ENCODE results near the gene FBH1. TPM values are rescaled to one million over a fixed set of nuclear protein-coding genes. Genes with fewer than 3 reads are reported as not detected.

Gene FBH1
- total and polyA plus RNA-seq, 9 of the 15 experiments (the other 6 are each of a cell fraction or from before 2014, with no cell fraction given) = 13.4 to 108 (median 77.8) TPM

- TF ChIP-seq, protein P1, sequence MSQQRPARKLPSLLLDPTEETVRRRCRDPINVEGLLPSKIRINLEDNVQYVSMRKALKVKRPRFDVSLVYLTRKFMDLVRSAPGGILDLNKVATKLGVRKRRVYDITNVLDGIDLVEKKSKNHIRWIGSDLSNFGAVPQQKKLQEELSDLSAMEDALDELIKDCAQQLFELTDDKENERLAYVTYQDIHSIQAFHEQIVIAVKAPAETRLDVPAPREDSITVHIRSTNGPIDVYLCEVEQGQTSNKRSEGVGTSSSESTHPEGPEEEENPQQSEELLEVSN (IDR thresholded peaks at IDR 0.05; ENCODE audit: borderline replicate concordance in 1 of 2, extremely low read depth in 1 of 2, insufficient read depth in 1 of 2, insufficient read length in 1 of 2, low read depth in 1 of 2, low read length in 1 of 2, poor library complexity in 1 of 2, severe bottlenecking in 1 of 2) = peak; percentile 49 to 89
- TF ChIP-seq ILK (tag; IDR thresholded peaks at IDR 0.05; ENCODE audit: borderline replicate concordance, low read depth) (no peak), PCBP1 (IDR thresholded peaks at IDR 0.05; ENCODE audit: low read depth, low read length, poor library complexity, severe bottlenecking) (no peak), ZBTB7A (IDR thresholded peaks at IDR 0.05; ENCODE audit: borderline replicate concordance, control insufficient read depth, low read depth, low read length) (peak; percentile 8; the same call in 1 of the 2 replicates), ZC3H11A (IDR thresholded peaks at IDR 0.05; ENCODE audit: low read depth, low read length) (no peak), GATAD2B (IDR thresholded peaks at IDR 0.05; ENCODE audit: borderline replicate concordance) (peak; percentile 84), PHF8 (IDR thresholded peaks at IDR 0.05; ENCODE audit: borderline replicate concordance, low read length) (peak; percentile 64; the same call in 1 of the 2 replicates), ZFPM2 (CRISPR knock-in tag; IDR thresholded peaks at IDR 0.05) (no peak), TAF7 (tag; IDR thresholded peaks at IDR 0.05) (0 out of 2 replicates have a peak, but pooled peaks have one; percentile 27), ZNF140 (CRISPR knock-in tag; IDR thresholded peaks at IDR 0.05) (no peak)
- TF ChIP-seq, protein P2, sequence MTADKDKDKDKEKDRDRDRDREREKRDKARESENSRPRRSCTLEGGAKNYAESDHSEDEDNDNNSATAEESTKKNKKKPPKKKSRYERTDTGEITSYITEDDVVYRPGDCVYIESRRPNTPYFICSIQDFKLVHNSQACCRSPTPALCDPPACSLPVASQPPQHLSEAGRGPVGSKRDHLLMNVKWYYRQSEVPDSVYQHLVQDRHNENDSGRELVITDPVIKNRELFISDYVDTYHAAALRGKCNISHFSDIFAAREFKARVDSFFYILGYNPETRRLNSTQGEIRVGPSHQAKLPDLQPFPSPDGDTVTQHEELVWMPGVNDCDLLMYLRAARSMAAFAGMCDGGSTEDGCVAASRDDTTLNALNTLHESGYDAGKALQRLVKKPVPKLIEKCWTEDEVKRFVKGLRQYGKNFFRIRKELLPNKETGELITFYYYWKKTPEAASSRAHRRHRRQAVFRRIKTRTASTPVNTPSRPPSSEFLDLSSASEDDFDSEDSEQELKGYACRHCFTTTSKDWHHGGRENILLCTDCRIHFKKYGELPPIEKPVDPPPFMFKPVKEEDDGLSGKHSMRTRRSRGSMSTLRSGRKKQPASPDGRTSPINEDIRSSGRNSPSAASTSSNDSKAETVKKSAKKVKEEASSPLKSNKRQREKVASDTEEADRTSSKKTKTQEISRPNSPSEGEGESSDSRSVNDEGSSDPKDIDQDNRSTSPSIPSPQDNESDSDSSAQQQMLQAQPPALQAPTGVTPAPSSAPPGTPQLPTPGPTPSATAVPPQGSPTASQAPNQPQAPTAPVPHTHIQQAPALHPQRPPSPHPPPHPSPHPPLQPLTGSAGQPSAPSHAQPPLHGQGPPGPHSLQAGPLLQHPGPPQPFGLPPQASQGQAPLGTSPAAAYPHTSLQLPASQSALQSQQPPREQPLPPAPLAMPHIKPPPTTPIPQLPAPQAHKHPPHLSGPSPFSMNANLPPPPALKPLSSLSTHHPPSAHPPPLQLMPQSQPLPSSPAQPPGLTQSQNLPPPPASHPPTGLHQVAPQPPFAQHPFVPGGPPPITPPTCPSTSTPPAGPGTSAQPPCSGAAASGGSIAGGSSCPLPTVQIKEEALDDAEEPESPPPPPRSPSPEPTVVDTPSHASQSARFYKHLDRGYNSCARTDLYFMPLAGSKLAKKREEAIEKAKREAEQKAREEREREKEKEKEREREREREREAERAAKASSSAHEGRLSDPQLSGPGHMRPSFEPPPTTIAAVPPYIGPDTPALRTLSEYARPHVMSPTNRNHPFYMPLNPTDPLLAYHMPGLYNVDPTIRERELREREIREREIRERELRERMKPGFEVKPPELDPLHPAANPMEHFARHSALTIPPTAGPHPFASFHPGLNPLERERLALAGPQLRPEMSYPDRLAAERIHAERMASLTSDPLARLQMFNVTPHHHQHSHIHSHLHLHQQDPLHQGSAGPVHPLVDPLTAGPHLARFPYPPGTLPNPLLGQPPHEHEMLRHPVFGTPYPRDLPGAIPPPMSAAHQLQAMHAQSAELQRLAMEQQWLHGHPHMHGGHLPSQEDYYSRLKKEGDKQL (CRISPR knock-in tag; IDR thresholded peaks at IDR 0.05; ENCODE audit: borderline replicate concordance) = no peak
- TF ChIP-seq, protein P3, sequence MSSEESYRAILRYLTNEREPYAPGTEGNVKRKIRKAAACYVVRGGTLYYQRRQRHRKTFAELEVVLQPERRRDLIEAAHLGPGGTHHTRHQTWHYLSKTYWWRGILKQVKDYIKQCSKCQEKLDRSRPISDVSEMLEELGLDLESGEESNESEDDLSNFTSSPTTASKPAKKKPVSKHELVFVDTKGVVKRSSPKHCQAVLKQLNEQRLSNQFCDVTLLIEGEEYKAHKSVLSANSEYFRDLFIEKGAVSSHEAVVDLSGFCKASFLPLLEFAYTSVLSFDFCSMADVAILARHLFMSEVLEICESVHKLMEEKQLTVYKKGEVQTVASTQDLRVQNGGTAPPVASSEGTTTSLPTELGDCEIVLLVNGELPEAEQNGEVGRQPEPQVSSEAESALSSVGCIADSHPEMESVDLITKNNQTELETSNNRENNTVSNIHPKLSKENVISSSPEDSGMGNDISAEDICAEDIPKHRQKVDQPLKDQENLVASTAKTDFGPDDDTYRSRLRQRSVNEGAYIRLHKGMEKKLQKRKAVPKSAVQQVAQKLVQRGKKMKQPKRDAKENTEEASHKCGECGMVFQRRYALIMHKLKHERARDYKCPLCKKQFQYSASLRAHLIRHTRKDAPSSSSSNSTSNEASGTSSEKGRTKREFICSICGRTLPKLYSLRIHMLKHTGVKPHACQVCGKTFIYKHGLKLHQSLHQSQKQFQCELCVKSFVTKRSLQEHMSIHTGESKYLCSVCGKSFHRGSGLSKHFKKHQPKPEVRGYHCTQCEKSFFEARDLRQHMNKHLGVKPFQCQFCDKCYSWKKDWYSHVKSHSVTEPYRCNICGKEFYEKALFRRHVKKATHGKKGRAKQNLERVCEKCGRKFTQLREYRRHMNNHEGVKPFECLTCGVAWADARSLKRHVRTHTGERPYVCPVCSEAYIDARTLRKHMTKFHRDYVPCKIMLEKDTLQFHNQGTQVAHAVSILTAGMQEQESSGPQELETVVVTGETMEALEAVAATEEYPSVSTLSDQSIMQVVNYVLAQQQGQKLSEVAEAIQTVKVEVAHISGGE (CRISPR knock-in tag; IDR thresholded peaks at IDR 0.05) = no peak
Measured at GRCh38 chr10:5976512-5977470, 86.7 kb downstream of the FBH1 start (continued).

Measured in K562 (cell line).